ENCODE measurements around the gene PCYT1A.

DNA sequence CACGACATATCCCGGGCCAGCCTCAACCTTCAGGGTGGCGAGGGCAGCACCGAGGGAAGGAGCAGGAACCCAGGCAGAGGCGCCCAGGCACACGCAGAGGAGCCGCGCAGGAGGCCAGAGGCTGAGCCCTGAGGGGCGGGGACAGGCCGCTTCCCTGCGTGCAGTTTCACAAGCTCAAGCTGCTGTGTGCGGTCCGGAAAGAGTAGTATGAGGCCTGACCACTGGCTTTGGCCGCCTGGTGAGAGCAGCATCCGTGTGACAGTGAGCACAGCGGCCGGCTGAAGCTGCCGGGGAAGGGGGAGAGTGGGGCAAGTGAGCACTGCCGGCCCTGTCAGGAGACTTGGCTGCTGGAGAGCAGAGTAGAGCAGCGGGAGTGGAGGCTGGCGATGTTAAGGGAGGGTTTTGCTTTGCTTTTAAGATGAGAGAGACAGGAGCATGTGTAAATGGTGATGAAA lies 85.0 kb downstream of the PCYT1A start:
- no peak for TF ChIP-seq EZH2 (IDR thresholded peaks at IDR 0.05; ENCODE audit: borderline replicate concordance, low read depth, low read length, severe bottlenecking)
- TF ChIP-seq, protein P1, sequence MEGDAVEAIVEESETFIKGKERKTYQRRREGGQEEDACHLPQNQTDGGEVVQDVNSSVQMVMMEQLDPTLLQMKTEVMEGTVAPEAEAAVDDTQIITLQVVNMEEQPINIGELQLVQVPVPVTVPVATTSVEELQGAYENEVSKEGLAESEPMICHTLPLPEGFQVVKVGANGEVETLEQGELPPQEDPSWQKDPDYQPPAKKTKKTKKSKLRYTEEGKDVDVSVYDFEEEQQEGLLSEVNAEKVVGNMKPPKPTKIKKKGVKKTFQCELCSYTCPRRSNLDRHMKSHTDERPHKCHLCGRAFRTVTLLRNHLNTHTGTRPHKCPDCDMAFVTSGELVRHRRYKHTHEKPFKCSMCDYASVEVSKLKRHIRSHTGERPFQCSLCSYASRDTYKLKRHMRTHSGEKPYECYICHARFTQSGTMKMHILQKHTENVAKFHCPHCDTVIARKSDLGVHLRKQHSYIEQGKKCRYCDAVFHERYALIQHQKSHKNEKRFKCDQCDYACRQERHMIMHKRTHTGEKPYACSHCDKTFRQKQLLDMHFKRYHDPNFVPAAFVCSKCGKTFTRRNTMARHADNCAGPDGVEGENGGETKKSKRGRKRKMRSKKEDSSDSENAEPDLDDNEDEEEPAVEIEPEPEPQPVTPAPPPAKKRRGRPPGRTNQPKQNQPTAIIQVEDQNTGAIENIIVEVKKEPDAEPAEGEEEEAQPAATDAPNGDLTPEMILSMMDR (IDR thresholded peaks at IDR 0.05; ENCODE audit: extremely low read depth in 1 of 2, insufficient read depth in 1 of 2, low read depth in 1 of 2, low read length in 2 of 2) = no peak
